Prostate gland (tissue), 2 donors: Measurements from ENCODE around the gene ATE1. TPM values are rescaled to one million over a fixed set of nuclear protein-coding genes. Genes with fewer than 3 reads are reported as not detected.
A peak's percentile ranks its signal among the peaks of the same experiment; 100 is the strongest.

Source experiments
- DNase-seq: peaks from one replicate; pipeline ENCODE4 v3.0.0-alpha.2; 2019; ENCODE audit warnings: low spot score
- H3K27ac ChIP-seq, 2 donors: fragments of 200-600 bp; sonication (generic); 2 replicates each; pipeline ENCODE4 v1.5.1; 2017 to 2019
- H3K27me3 ChIP-seq: fragments of 200-600 bp; sonication (generic); replicated peaks from 2 replicates; pipeline ENCODE4 v1.5.1; 2019; ENCODE audit not compliant: insufficient read depth
- H3K36me3 ChIP-seq, 2 donors: fragments of 200-600 bp; sonication (generic); 1 replicate in 1 of 2; 2 replicates in 1 of 2; pipeline versions ENCODE4 v1.5.1 to v1.8.1; 2017 to 2019
- H3K4me1 ChIP-seq: fragments of 200-600 bp; sonication (generic); replicated peaks from 2 replicates; pipeline ENCODE4 v1.5.1; 2019
- H3K4me3 ChIP-seq, 2 donors: fragments of 200-600 bp; sonication (generic); 2 replicates each; pipeline ENCODE4 v1.5.1; 2017 to 2019
- H3K9me3 ChIP-seq: fragments of 200-600 bp; sonication (generic); 2 replicates; pipeline ENCODE4 v1.5.1; 2017
- POLR2A ChIP-seq: fragments of 450-650 bp; IDR thresholded peaks from one replicate; pipeline ENCODE4 v1.6.1; 2016; ENCODE audit warnings: antibody characterized with exemption, mild to moderate bottlenecking
- POLR2AphosphoS5 ChIP-seq: sonication (generic); formaldehyde crosslinking; IDR thresholded peaks from one replicate; pipeline ENCODE4 v1.6.1; 2017; ENCODE audit warnings: antibody characterized with exemption
- WGBS: methylation state at CpG from one replicate; pipeline ENCODE4 v1.1.5; 2018; 5-methylcytosine and 5-hydroxymethylcytosine counted together
- intact Hi-C: fragments of 100-400 bp; cut with DNase I; formaldehyde crosslinking; loops from one replicate; pipeline ENCODE4 v1.14.2; 2022
- total RNA-seq, 2 donors: library from RNA; depleted of rRNA; stranded (reverse); fragments of >200 nt; gene quantifications; one replicate each; pipeline ENCODE4 v1.1.0, GENCODE V29; 2016
- TF ChIP-seq, protein P1 (sequence below), 4 experiments: fragments of 200-600 bp in 2 of 4; fragments of 450-650 bp in 2 of 4; sonication (generic) in 2 of 4; IDR thresholded peaks; 1 replicate in 3 of 4; 2 replicates in 1 of 4; pipeline ENCODE4 v1.5.1; 2016 to 2019; ENCODE audit warnings: antibody characterized with exemption in 4 of 4, mild to moderate bottlenecking in 2 of 4, moderate library complexity in 2 of 4

The ATE1 gene
- total RNA-seq, 2 donors from 2014 or later, result 29.9 to 36.2 TPM

DNA sequence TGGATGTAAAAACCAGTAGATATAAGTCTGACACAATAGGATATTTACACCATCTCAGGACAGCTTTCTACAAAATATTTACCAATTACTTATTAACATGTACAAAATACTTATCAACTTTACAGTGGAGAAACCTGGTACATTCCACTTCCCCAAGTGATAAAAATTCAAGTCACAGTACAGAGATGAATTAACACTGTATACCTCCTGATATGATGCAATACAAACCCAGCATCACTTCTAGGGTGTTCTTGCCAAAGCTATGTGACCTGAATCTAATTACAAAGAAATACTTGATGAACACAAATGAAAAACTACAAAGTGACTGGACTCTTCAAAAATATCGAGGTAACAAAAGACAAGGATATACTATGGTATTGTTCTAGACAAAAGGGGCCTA, 173.2 kb downstream of the ATE1 start:
- no peak for DNase-seq
- intact Hi-C loops, result no loop called here
- H3K27ac ChIP-seq, result no peak overlapping the region
- no peaks in the 10 kb centered on the region for H3K4me1 ChIP-seq
- H3K4me3 ChIP-seq, result no peak overlapping the region
- no peaks in the 10 kb centered on the region for H3K9me3 ChIP-seq
- H3K27me3 ChIP-seq, result no peaks in the 10 kb centered on the region
- TF ChIP-seq POLR2AphosphoS5 (no peak), POLR2A (no peak)
- TF ChIP-seq, protein P1, sequence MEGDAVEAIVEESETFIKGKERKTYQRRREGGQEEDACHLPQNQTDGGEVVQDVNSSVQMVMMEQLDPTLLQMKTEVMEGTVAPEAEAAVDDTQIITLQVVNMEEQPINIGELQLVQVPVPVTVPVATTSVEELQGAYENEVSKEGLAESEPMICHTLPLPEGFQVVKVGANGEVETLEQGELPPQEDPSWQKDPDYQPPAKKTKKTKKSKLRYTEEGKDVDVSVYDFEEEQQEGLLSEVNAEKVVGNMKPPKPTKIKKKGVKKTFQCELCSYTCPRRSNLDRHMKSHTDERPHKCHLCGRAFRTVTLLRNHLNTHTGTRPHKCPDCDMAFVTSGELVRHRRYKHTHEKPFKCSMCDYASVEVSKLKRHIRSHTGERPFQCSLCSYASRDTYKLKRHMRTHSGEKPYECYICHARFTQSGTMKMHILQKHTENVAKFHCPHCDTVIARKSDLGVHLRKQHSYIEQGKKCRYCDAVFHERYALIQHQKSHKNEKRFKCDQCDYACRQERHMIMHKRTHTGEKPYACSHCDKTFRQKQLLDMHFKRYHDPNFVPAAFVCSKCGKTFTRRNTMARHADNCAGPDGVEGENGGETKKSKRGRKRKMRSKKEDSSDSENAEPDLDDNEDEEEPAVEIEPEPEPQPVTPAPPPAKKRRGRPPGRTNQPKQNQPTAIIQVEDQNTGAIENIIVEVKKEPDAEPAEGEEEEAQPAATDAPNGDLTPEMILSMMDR (IDR thresholded peaks at IDR 0.05), result no peak
- no peaks in the 10 kb centered on the region for H3K36me3 ChIP-seq
- 89% methylated on average over 1 of the region's 1 CpG for WGBS

DNA sequence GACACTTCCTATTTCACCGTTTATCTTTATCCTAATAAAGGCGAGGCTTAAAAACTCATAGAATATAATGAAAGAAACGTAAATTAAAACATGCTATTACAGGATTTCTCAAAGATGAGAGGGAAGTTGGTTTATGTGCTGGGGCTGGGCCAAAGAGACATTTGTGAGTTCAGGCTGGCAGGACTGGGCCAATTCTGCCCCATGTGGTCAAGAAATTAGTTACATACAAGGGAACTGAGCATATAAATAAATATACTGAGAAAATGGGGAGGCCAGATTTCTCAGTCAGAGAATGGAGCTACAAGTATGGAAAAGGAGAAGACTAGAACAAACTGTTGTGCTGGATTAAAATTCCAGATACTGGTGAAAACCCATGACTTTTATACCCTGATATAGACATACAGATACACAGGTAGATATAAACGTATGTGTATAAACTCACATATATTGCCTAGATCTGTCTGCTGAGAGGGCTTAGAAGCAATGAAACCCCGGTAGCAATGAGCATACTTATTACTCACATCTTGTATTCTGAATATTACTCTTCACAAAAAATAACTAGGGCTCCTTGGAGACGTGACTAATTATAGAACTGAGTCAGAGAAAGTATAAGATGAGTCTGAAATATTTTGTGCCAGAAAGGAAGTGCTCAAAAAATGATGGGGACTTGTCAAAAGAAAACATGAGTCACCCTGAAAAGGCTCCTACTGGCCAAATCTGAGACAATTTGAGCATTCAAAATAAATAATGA, 173.9 kb downstream of the ATE1 start:
- H3K27ac ChIP-seq, result no peak overlapping the region
- TF ChIP-seq, protein P1 (IDR thresholded peaks at IDR 0.05), result peak in 1 of 4 experiments; percentile 21
- TF ChIP-seq POLR2AphosphoS5, result no peak
- intact Hi-C loops, result no loop called here

DNA sequence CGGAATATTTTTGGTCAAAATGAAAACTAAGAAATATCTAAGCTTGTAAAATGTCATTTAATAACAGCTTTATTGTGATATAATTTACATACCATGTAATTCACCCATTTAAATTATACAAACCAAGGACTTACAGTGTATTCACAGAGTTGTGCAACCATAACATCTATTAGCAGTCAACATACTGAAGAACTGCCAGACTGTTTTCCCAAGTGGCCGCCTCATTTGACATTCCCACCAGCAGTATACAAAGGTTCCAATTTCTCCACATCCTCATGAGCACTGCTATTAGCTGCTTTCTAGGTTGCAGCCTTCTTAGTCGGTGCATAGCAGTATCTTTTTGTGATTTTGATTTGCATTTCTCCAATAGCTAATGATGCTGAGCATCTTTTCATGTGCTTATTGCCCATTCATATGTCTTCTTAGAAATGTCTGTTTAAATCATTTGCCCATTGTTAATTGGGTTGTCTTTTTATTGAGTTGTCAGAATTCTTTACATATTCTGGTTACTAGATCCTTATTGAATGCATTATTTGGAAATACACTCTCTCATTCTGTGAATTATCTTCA, 176.6 kb downstream of the ATE1 start:
- whole genome bisulfite sequencing, result 90% methylated on average over 3 of the region's 3 CpGs
- DNase-seq, result no peak
- Histone ChIP-seq H3K4me1 (no peaks in the 10 kb centered on the region), H3K27ac (no peak overlapping the region), H3K4me3 (no peak overlapping the region), H3K9me3 (no peaks in the 10 kb centered on the region), H3K36me3 (no peaks in the 10 kb centered on the region), H3K27me3 (no peaks in the 10 kb centered on the region)
- TF ChIP-seq, protein P1 (IDR thresholded peaks at IDR 0.05), result no peak
- no peak for TF ChIP-seq POLR2A
- no peak for TF ChIP-seq POLR2AphosphoS5
- intact Hi-C loops, result no loop called here

More for the DNA sequence above, 173.9 kb downstream of the ATE1 start:
- DNase-seq, result no peak
- Histone ChIP-seq H3K27me3 (no peaks in the 10 kb centered on the region), H3K36me3 (no peaks in the 10 kb centered on the region), H3K9me3 (no peaks in the 10 kb centered on the region), H3K4me3 (no peak overlapping the region), H3K4me1 (no peaks in the 10 kb centered on the region)
- WGBS, result 64% methylated on average over 6 of the region's 6 CpGs

DNA sequence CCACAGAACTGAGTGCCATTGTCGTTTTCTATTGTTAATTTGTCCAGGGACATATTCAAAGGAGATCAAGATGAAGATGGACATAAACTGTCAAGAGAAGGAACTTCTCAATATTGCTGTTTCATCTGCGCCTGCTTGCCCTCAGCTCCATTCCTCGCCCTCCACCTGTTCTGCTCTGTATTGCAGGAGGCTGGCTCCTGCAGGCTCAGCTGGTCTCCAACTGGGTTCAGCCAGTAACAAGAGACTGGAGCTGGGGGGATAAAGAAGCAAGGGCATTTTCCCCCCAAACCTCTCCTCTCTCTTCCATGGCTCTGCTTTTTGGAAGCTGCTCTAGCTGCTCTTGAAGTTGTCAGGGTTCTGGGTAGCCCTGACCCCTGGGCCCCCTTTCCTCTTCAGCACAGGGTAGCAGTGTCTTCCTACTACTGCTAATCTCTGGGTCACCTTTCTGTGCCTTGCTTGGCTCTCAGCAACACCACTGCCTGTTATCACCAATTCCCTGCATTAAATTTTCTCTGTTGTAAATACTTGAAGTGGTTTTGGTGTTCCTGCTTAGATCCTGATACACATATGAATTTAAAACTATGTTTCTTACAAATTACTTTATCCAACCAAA, 180.6 kb downstream of the ATE1 start:
- WGBS, result 90% methylated on average over 3 of the region's 3 CpGs
- no peak for DNase-seq
- intact Hi-C loops, result no loop called here
- H3K36me3 ChIP-seq, result no peaks in the 10 kb centered on the region
- no peaks in the 10 kb centered on the region for H3K27me3 ChIP-seq
- H3K4me3 ChIP-seq, result no peak overlapping the region
- no peaks in the 10 kb centered on the region for H3K9me3 ChIP-seq
- no peaks in the 10 kb centered on the region for H3K4me1 ChIP-seq
- no peak overlapping the region for H3K27ac ChIP-seq
- TF ChIP-seq POLR2A, result no peak
- TF ChIP-seq, protein P1 (IDR thresholded peaks at IDR 0.05), result no peak
- no peak for TF ChIP-seq POLR2AphosphoS5
